Epidermal melanocyte (primary cell): ENCODE results near the gene CTIF.

Experiments used
- DNase-seq: peaks from one replicate; pipeline ENCODE4 v3.0.0; 2011; ENCODE audit warnings: low spot score; ENCODE audit not compliant: insufficient read length

CTIF gene

GRCh38 chr18:48600456-48601090, 61.7 kb downstream of the CTIF start:
- DNase-seq = no peak

GRCh38 chr18:48601343-48601742, 62.5 kb downstream of the CTIF start:
- DNase-seq = no peak

DNA sequence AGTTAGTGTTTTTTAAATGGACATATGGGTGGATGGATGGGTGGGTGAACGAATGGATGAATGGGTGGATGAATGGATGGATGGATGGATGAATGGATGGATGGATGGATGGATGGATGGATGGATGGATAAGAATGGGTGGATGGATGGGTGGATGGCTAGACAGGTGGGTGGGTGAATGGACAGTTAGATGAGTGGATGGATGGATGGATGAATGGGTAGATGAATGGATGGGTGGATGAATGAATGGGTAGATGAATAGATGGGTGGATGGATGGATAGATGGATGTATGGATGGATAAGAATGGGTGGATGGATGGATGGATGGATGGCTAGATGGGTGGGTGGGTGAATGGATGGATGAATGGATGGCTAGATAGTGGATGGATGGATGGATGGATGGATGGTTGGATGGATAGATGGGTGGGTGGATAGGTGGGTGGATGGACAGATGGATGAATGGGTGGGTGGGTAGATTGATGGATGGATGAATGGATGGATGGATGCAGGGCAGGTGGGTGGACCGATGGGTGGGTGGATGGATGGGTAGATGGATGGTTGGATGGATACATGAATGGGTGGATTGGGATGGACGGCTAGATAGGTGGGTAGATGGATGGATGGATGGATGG, 64.0 kb downstream of the CTIF start:
- DNase-seq = no peak

- DNase-seq = no peak
These were observed 66.6 kb downstream of the CTIF start for GRCh38 chr18:48605408-48605845.

- peak; percentile 85 for DNase-seq
These were observed 68.5 kb downstream of the CTIF start for GRCh38 chr18:48607056-48607984.

DNA sequence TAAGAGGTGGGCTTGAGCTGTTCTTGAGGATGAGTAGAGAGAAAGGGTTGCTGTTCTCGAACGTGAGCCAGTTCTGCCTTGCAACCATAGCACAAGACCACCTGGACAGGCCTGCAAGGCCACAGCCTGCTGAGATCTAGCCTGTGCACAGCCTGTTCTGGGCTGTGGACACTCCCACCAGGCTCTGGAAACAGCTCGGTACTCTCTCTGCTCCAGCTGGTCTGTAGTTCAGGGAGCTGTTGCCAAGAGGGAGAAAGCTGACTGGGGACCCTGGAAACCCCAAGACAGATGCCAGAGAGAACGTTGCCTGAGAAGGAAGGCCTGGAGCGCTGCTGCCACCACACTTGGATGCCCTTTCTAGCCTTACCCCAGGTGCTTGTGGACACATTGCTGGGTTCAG, 69.8 kb downstream of the CTIF start:
- no peak for DNase-seq

- no peak for DNase-seq
These were observed 70.3 kb downstream of the CTIF start for GRCh38 chr18:48609114-48609513.

DNA sequence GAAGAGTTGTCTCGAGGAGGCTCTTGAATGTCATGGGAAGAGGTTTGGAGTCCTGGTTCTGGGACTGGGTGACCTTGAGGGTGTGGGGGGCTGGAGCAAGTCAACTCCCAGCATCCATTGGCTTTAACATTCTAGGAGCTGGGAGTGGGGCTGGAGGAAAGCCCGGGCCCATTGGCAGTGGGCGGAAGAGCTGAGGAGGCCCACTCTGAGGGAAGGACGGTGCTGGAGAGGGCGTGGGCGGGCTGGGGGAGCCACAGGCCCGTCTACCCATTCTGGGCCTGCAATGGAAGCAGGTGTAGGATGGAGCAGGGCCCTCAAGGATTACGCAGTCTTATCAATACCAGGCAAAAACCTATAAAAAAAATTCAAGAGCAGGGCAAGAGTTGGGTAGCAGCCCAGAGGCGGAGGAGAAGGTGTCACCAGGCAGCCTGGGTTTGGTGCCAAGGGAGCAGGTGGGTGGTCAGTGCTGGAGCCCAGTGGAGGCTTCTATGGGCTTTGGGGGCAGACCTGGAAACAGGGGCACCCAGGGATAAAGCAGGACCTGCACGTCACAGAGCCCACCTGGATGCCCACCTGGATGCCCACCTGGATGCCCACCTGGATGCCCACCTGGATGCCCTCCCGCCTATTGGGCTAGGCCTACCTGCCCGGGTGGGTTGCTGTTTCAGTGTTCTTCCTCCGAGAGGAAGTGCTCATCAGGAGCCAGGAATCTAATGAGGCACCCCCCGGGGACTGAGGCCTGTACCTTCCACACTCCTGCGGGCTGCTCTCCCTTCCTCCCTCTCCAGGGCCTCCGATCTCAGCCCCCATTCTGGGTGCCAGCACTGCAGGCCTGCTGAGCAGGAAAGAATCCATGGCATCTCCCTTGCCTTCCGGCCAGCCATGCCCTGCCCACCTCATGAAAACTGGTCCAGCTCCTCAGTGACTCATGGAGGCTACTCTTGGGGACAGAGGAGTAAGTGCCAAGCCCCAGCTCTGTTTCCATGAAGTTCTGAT, 71.3 kb downstream of the CTIF start:
- no peak for DNase-seq

DNA sequence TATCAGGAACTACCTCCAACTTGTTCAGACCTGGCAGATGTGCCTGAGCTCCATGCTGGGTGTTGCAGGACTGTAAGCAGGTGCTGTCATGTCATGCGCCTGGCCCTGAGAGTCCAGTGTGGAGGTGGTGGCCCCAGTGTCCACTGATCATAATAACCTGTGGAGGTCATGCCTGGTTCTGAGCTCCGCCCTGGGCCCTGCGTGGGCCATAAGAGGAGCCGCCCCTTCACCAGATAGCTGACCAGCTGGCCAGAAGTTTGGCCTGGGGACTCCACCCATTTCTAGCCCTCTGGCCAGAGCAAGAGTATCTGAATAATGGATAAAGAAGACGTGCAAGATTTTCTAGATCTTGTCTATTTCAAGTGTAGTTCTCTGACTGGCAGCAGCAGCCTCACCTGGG, 72.4 kb downstream of the CTIF start:
- no peak for DNase-seq

DNA sequence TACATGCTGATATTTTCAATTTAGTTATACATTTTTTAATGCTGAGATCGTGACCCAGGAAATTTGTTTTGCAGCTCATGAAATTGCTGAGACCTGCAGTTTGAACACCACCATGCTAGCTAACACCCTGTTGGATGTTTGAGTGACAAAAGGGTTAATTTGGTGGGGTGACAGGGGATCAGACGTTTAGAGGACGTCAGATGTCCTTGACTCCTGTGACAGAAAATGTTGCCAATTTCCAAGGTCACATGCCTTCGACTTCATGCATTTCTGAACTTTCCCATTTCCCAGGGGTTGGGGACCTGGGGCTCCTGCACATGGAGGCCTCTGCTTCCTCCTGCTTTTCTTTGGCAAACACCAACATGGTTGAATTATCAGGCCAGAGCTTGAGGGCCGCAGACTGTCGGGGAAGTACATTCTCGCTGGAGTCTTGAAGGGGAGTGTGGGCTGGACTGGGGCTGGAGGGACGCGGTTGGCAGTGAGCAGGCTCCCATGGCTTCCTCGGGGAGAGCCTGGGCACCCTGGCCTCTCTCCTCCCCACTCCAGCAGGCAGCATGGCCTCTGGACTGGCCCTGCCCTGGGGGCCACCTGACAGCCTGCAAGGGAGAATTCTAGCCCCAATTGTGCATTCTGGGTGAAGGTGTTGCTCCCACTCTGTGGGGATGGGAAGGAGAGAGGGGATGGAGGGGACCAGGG, 73.1 kb downstream of the CTIF start:
- DNase-seq = no peak

GRCh38 chr18:48612511-48612910, 73.7 kb downstream of the CTIF start:
- no peak for DNase-seq

DNA sequence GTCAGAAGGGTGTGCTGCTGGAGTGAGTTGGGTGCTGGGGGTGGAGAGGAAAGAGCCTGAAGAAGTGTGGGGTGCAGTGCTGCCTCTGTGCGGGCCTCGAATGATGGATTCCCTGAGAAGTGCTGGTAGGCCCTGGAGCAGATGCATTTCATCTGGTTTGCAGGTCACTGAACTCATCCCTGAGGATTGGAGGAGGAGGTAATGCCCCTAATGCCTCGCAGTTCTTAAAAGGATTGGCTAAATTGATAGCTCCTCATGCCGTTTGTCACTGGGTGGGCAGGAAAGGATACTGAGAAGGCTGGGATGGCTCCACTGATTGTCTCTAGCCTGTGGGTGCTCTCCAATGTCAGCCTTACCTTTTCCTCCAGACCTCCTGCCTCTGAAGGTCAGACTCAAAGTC, 74.1 kb downstream of the CTIF start:
- DNase-seq = no peak

- no peak for DNase-seq
These were observed 75.0 kb downstream of the CTIF start for GRCh38 chr18:48613589-48614404.

GRCh38 chr18:48615566-48616401, 77.0 kb downstream of the CTIF start:
- no peak for DNase-seq

DNA sequence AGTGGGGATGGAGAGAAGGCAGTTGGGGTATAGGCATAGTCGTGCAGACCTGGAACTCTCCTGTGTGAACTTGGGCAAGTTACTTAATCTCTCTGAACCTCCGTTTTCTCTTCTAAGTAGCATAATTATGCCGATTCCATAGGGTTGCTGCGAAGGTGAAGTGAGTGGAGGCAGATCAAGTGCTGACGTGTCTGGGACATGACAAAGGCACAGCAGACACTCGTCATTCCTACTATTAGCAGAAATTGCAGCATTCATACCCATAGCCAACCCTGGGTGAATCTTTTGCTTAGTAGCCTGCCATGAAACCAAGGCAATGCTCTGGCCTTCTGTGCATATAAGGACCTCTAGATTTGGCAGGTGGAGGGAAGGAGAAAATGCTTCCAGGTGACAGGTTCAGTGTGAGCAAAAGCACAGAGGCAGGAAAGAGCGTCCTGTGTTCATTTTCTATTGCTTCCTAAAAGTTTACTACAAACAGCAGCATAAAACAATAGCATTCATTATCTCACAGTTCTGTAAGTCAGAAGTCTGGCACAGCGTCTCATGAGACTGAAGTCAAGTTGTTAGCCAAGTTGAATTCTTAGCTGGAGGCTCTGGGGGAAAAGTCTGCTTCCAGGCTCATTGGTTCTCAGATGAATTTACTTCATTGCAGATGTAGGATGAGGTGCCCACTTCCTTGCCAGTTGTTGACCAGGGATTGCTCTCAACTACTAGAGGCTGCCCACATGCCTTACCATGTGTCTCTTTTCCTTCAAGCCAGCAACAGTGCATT, 77.8 kb downstream of the CTIF start:
- peak; percentile 69 for DNase-seq

DNA sequence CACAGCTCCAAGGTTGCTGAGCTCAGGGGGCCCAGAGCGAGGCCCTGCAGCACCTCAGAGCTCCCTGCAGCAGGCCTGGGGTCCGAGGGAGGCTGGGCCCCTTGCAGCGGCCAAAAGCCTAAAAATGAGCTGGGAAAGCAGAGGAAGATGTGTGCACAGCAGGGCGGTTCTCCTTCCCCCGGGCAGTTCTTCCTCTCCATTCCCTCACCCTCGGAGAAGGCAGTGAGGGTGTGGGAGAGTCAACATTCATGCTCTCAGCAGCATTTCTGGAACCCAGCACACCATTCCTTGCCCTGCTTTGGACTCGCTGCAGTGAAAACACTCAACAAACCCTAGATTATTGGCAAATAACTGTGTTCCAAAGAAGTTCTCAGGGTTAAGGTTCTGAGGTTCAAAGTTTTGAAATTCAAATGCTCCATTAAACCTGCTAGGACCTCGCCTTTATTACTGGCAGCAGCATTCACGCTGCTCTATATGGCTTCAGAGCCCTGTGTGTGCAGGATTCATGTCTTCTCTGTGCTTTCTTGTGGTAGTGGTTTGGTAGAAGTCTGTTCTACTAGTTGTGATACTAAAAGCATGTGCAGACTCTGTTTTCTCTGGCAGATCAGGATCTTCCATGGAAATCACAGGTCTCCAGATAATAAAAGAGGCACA, 79.1 kb downstream of the CTIF start:
- DNase-seq = no peak

- DNase-seq = no peak
These were observed 80.2 kb downstream of the CTIF start for GRCh38 chr18:48619016-48619415.
